NCI-H2227 (cell line): ENCODE results near the gene IL34.
A peak's percentile ranks its signal among the peaks of the same experiment; 100 is the strongest.

ENCODE experiments used
- DNase-seq: peaks from one replicate; lab custom pipeline; 2025; ENCODE audit not compliant: unreplicated experiment; lab: John Stamatoyannopoulos, UW

The IL34 gene

DNA sequence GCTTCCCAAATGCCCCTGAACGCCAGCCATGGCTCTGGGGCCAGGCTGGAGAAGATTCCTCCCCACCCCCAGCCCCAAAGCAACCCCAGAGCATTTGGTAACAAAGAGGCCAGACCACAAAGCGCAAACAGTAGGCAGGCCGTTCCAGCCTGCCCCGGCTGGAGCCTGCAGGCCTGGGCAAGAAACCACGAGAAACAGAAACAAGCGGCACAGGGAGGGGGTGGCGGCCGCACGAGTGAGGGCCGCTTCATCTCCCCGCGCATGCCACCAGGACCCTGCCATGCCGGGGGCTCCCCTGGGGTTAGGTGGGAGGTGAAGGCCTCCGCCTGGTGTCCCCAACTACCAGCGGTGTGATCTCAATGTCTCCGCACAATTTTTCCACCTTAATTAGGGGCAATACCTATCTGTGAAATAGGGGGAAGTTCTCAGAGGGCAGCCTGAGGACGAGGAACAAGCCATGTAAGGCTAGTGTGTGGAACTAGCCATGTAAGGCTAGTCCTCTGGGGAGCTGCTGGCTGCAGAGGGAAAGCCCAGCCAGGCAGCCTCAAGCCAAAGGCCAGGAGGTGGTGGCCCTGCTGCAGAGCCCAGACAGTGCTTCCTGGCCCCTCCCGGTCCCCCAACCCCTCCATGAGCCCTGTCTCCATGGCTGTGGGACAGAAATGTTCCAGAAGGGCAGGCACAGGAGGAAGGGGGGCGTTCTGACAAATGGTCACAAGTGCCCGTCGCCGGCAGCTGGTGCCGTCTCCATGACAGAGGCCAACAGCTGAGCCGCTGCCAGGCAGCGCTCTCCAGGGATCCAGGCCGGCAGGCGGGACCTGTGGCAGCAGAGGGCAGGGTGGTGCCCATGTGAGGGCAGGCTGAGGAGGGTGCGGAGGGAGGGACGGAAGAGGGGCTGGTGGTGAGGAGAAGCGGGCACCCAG, 54.0 kb downstream of the IL34 start:
- no peak for DNase-seq

DNA sequence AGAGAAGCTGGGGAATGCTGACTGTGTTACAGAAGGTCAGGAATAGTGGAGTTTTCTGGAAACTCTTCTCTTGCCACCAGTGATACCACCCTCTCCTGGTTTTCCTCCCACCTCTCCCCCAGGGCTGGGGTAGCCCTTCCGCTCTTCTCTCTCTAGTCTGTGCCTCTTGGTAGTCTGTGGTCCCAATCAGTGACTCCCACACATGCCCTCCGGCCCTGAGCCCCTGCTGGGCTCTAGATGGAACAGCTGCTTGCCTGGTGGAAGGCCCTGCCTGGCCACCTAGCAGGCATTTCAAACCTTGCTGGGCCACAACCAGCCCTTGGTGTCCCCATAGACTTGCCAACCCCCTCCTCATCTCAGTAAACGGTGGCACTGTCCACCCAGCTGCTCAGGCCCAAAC, 54.7 kb downstream of the IL34 start:
- DNase-seq: no peak

DNA sequence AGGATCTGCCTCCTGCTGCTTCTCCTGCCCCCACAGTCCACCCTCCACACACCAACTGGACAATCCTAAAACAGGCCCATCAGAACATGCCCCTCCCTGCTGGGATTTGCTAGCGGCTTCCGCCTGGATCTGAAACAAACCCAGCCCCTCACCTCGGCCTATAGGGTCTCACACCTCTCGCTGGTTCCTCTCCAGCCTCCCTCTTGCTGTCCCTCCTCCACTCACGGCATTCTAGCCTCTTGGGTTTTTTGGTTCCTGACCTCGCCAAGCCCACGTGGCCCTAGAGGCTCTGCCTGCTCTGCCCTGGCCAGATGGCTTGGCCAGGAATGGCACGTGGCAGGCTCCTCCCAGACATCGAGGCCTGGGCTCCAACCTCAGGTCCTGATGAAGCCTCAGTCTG, 55.2 kb downstream of the IL34 start:
- no peak for DNase-seq

DNA sequence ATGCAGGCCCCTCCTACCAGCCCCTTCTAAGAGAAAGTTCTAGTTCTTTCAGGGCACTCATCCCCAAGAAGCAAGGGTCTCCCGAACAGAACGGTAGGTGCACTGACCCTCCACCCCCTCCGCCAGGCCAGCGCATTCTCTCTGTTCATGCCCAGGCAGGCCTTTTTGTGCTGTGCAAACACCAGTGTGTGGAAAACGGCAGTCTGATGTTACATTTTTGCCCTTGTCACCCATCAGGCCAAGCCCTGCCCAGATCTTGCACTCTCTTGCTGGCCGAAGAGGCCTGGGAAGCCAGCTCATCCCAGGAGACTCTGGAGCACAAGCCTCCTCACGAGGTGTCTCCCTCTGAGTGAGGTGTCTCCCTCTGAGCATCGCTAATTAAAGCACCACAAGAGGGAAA, 55.6 kb downstream of the IL34 start:
- no peak for DNase-seq

DNA sequence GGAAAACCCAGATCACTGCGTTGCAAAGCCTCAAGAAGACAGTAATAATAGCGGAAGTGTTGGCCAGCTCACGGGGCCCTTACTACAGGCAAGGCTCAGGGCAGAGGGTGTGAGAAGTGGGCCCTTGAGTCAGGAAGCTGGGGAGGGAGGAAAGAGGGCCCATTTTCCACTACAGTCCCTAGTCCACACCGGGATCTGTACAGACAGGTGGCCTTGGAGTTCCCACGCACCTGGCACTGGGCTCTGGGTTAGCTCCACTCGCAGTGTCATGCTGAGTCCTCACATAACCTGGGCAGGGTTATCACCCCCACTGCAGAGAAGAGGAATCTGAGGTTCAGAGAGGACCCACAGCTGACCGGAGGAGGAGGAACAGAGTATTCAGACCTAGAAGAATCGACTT, 56.3 kb downstream of the IL34 start:
- DNase-seq: no peak

DNA sequence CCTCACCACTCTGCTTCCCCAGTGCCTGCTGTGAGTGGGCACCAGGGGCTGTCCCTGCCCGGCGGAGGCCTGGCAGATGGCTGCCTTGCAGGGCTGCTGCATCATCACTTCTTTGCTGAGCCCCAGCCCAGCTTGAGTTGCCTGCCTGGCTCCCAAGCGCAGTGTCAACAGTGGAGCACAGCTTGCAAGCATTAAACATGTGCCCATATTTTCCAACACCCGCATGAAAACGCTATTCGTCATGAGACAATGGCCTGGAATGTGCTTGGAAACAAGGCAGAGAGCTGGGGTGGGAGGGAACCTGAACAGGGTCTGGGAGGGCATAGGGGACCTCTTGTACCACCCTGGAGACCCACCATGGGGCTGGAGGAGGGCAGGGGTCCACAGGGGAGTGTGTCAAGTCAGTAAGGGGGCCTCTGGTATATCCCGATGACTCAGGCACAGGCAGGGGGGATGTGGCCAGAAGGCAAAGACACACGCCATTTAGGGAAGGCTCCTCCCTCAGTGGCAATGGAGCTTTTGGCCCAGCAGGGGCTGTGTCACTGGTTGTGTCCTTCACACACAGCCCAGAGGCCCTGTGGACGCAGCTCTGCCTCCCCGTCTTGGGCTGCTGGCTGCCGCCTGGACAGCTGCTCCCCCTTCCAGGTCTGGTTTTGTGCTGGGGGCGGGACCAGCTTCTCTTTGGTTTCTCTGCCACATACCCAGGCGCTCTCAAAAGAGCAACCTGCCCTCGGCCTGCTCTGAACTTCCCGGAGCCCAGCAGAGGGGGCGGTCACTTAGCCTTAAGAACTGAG, 56.9 kb downstream of the IL34 start:
- peak; percentile 24 for DNase-seq

DNA sequence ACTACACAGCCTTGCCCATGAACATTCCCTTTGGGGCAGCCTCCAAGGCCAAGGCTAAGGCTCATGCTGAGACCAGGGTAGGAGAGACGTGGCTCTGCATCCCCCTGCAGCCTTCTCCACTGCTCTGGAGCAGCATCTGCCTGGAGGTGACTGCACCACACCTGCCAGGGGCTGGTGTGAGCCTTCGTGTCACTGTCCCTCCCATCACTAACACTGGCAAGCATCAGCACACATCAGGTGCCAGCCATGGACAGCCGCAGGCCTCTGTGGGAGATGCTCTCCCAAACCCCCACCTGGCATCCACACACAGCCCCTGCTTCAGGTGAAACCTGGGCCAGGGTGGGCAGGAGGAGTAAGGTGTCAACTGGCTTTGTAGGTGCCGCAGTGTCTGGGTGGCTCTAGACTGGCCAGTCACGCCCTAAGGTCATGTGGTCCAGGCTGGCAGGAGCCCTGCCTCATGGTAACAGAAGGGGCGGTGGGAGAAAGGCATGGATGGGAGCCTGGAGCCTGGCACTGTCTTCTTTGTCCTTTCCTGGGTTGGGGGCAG, 57.5 kb downstream of the IL34 start:
- DNase-seq: no peak

DNA sequence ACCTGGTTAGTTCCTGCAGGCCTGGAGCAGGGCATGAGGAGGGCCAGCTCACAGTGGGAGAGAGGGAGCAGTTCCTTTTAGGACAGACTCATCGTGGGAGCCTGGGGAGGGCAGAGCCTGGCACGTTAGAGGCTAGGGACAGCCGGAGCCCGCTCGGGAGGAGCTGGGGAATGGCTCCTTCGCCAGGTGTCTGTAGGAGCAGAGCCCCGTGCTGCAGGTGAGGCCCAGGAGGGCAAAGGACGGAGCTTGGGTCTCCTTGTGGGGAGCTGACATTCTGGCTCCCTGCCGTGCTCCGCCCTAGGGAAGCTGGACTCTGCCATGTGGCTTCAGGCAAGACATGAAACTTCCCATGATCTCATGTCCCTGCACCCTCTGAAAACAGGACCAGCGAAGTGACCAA, 58.2 kb downstream of the IL34 start:
- DNase-seq: no peak

DNA sequence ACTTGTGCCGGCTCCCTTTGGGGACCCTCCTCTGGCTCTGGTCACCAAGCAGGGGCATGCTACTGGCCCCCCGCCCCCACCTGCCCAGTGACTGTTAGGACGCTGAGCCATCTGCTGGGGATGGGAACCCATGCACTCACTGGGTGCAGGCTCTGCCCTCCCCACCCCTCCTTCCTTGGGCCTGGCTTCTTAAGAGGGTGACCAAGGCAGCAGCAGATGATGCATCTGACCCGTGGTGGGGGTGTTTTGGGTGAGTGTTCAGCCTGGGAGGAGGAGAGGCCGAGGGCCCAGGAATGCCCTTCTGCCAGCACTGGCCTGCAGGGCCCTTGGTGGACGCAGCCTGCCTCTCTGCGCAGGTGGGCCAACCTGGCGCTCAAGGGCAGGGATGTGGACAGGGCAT, 58.7 kb downstream of the IL34 start:
- no peak for DNase-seq

DNA sequence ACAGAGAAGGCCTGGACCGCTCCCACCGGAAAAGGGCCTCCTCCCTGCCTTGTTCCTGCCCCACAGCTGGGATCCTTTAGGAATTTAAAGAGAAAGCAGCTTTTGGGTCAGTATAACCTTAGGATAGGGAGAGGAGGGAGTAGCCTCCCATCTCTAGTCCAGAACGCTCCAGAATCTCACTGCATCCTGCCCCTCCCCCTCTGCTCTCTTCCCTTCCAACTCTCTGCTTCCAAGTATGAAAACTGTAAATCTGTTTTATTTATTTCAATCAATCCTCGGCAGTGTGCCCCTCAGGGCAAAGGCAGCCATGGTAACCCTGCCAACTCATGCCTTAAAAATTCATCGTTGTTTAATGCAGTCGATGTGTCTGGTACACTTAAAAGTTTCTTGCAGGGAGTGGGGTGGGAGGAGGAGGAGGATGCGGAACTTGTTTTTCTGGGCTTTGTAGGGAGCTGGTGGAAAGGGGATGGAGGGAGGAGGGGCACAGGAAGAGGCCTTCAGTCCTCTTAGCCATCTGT, 60.6 kb downstream of the IL34 start:
- DNase-seq: no peak

DNA sequence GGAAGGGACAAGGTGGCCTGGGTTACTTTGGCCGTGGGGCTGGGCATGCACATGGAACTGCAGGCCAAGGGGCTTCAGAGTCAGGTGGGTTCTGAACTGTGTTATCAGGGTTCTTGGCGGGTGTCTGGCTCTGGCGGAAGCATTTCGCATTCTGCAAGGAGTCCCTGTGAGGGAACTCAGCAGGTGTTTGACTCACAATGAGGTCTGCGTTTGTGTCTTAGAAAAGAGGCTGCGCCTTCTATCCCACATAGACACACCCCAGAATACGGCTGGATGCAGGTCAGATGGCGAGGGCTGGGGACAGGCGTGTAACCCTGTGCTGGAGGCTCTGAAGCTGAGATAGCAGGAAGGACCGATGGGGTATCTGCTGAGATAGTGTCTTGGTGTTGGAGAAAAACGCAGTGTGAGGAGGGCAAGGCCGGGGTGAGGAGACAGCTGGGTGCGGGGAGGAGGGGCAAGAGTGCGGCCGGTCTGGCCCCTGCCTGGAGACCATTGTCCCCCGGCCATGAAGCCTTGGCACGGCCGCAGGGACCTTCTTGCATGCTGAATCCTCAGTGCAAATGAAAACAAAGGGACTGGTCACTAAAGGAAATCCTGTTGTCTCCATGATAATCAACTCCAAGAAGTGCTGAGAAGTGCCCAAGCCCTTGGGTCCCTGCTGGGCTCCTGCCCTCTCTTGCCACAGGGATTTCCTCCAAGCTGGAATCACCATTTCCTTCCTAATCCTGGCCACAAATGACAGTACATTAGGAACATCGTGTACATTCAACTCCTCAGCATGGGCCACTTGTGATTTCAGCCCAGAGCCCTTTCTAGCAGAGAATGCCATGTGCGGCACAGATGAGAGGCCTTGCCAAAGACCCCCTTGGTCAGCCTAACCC, 62.2 kb downstream of the IL34 start:
- DNase-seq: no peak

DNA sequence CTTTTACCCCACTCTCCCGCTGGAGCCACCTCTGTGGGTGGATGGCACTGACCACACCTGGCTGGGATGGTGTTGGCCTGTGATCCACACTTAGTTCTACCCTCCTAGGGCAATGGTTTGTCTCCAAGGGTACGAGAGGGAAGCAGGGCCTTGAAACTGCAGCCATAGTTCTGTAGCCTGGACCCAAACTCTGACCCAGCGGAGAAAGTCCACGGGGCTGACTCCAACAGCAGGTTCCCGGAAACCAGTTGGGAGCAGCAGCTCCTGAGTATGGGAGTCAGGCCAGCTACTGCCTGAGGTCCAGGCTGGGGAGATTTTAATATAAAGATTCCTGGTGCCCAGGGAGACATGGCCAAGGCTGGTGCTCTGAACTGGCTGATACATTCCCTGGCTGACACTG, 63.1 kb downstream of the IL34 start:
- no peak for DNase-seq

DNA sequence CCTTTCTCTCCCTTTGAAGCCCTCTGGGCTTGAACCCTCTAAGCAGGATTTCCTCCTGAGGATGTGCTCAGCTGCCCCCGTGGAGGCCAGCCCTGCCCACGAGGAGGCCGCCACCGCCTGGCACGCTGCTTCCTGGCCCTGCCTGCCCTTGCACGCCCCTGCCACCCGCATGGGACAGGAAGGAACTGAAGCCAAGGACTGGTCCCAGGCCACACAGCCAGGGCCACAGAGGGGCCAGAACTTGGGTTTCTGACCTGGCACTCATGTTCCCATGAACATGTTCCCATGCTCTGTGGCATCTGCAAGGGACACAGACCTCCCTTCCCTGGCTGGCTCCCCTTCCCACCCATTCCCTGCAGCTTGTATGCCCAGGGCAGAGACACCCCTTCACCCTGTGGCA, 63.6 kb downstream of the IL34 start:
- no peak for DNase-seq
